ENCODE data around the gene HS6ST3. TPM values are rescaled to one million over a fixed set of nuclear protein-coding genes. Genes with fewer than 3 reads are reported as not detected.

HS6ST3 gene
- total RNA-seq, 4 donors from 2014 or later = 0.04 to 0.59 (median 0.57) TPM; not detected in 1

- TF ChIP-seq, protein P1, sequence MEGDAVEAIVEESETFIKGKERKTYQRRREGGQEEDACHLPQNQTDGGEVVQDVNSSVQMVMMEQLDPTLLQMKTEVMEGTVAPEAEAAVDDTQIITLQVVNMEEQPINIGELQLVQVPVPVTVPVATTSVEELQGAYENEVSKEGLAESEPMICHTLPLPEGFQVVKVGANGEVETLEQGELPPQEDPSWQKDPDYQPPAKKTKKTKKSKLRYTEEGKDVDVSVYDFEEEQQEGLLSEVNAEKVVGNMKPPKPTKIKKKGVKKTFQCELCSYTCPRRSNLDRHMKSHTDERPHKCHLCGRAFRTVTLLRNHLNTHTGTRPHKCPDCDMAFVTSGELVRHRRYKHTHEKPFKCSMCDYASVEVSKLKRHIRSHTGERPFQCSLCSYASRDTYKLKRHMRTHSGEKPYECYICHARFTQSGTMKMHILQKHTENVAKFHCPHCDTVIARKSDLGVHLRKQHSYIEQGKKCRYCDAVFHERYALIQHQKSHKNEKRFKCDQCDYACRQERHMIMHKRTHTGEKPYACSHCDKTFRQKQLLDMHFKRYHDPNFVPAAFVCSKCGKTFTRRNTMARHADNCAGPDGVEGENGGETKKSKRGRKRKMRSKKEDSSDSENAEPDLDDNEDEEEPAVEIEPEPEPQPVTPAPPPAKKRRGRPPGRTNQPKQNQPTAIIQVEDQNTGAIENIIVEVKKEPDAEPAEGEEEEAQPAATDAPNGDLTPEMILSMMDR (IDR thresholded peaks at IDR 0.05) = no peak
- TF ChIP-seq POLR2A (IDR thresholded peaks at IDR 0.05) = no peak
- Histone ChIP-seq H3K36me3 (no peaks in the 10 kb centered on the region), H3K4me1 (no peaks in the 10 kb centered on the region), H3K9me3 (no peaks in the 10 kb centered on the region), H3K27me3 (no peaks in the 10 kb centered on the region), H3K27ac (no peak overlapping the region), H3K4me3 (no peak overlapping the region)
- intact Hi-C loops (cut with DNase I) = no loop called here
- WGBS, 2 donors = 48 to 55% methylated on average over 2 of the region's 2 CpGs
- no peak for DNase-seq
Measured at GRCh38 chr13:96678801-96679200, 588.9 kb downstream of the HS6ST3 start.

- intact Hi-C loops (cut with DNase I) = no loop called here
- no peak overlapping the region for H3K27ac ChIP-seq
- no peaks in the 10 kb centered on the region for H3K27me3 ChIP-seq
- no peak overlapping the region for H3K4me3 ChIP-seq
- H3K36me3 ChIP-seq = no peaks in the 10 kb centered on the region
- TF ChIP-seq, protein P1 (IDR thresholded peaks at IDR 0.05) = no peak
- TF ChIP-seq POLR2A (IDR thresholded peaks at IDR 0.05) = no peak
- no peaks in the 10 kb centered on the region for H3K4me1 ChIP-seq
- WGBS, 2 donors = 66 to 71% methylated on average over 5 of the region's 5 CpGs
- no peak for DNase-seq
- no peaks in the 10 kb centered on the region for H3K9me3 ChIP-seq
Measured at GRCh38 chr13:96680898-96681297, 591.0 kb downstream of the HS6ST3 start.

DNA sequence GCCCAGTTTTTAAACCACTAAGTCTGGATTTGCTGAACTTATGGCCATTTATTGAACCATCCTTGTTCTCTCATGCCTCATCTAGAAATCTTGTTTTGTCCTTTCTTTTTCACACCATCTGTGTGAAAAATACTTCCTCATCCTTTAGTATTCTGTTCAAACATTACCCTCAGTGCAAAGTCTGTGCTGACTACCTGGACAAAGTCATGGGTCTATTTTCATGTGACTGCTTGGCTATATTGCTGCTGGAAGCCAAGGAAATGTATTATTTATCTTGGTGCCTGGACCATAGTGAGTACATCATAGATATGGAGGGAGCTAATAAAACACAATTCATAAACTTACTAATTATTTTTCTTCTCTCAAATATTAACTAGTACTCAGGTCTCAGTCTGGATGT, 591.9 kb downstream of the HS6ST3 start:
- no peak for DNase-seq
- no peaks in the 10 kb centered on the region for H3K27me3 ChIP-seq
- H3K4me3 ChIP-seq = no peak overlapping the region
- no peaks in the 10 kb centered on the region for H3K36me3 ChIP-seq
- intact Hi-C loops (cut with DNase I) = no loop called here
- TF ChIP-seq, protein P1 (IDR thresholded peaks at IDR 0.05) = no peak
- no peak for TF ChIP-seq POLR2A (IDR thresholded peaks at IDR 0.05)
- H3K9me3 ChIP-seq = no peaks in the 10 kb centered on the region
- H3K27ac ChIP-seq = no peak overlapping the region
- no peaks in the 10 kb centered on the region for H3K4me1 ChIP-seq

DNA sequence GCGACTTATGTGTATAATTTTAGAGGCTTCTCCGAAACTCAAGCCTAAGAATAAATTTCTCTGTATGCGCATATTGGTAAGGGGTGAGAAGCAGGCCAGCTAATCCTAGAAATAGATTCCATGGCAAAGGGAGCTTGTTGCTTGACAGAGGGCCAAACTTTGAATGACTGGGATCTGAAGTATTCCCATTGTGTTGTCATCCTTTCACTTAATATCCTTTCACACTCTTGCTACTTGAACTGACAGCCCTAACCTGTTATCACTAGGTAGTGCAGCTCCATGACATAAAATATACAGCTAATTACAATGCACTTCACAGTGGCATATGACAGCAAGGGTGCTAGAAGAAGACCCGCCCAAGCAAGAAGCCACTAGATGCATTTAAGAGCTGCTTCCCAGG, 594.6 kb downstream of the HS6ST3 start:
- H3K9me3 ChIP-seq = no peaks in the 10 kb centered on the region
- H3K4me3 ChIP-seq = no peak overlapping the region
- 84 to 93% methylated on average over 4 of the region's 4 CpGs for WGBS, 2 donors
- TF ChIP-seq POLR2A (IDR thresholded peaks at IDR 0.05) = no peak
- TF ChIP-seq, protein P1 (IDR thresholded peaks at IDR 0.05) = no peak
- no peaks in the 10 kb centered on the region for H3K27me3 ChIP-seq
- no peaks in the 10 kb centered on the region for H3K4me1 ChIP-seq
- intact Hi-C loops (cut with DNase I) = no loop called here
- H3K36me3 ChIP-seq = no peaks in the 10 kb centered on the region
- DNase-seq = no peak
- H3K27ac ChIP-seq = no peak overlapping the region

GRCh38 chr13:96684907-96685306, 595.0 kb downstream of the HS6ST3 start:
- DNase-seq = no peak
- 50% methylated on average over 1 of the region's 1 CpG for WGBS, 2 donors

More at GRCh38 chr13:96684907-96685306, 595.0 kb downstream of the HS6ST3 start:
- H3K27ac ChIP-seq = no peak overlapping the region
- intact Hi-C loops (cut with DNase I) = no loop called here
- TF ChIP-seq, protein P1 (IDR thresholded peaks at IDR 0.05) = no peak
- TF ChIP-seq POLR2A (IDR thresholded peaks at IDR 0.05) = no peak
- no peaks in the 10 kb centered on the region for H3K27me3 ChIP-seq
- H3K4me3 ChIP-seq = no peak overlapping the region
- no peaks in the 10 kb centered on the region for H3K9me3 ChIP-seq
- no peaks in the 10 kb centered on the region for H3K4me1 ChIP-seq
- no peaks in the 10 kb centered on the region for H3K36me3 ChIP-seq
